Measurements from ENCODE around the gene RUNX1. TPM values are rescaled to one million over a fixed set of nuclear protein-coding genes. Genes with fewer than 3 reads are reported as not detected.
A peak's percentile ranks its signal among the peaks of the same experiment; 100 is the strongest.

Gene RUNX1
- polyA plus RNA-seq, 1 of the 3 experiments (the other 2 are of a cell fraction), result 17.1 TPM

GRCh38 chr21:34919406-34919805 is 129.7 kb downstream of the RUNX1 start:
- ChIA-PET POLR2A (no interaction called here), CTCF (interaction anchor here (1.8 kb wide), 1 partner anchor 174 kb away, joined by 6 read pairs; no protein-coding TSS in a partner anchor)

GRCh38 chr21:34916446-34916845 is 132.7 kb downstream of the RUNX1 start:
- Histone ChIP-seq H3K9me3 (no peaks in the 10 kb centered on the region), H3F3A (replicated peaks; ENCODE audit: insufficient read depth) (peaks cover 4% of the 10 kb centered on the region), H3K27me3 (ENCODE audit: insufficient read depth) (no peaks in the 10 kb centered on the region), H3K79me2 (ENCODE audit: insufficient read depth) (no peaks in the 10 kb centered on the region), H3K36me3 (replicated peaks in 1 of 2; ENCODE audit: control insufficient read depth in 1 of 2, insufficient read depth in 2 of 2, low read length in 1 of 2) (no peaks in the 10 kb centered on the region), H3K9me2 (no peaks in the 10 kb centered on the region), H3K4me1 (ENCODE audit: control insufficient read depth in 1 of 2, insufficient read depth in 2 of 2, low read depth in 1 of 2, low read length in 1 of 2) (peaks cover 3 to 5% of the 10 kb centered on the region in 2 experiments; a peak in 2 of 4 replicates), H3K9ac (no peak overlapping the region), H4K20me1 (ENCODE audit: insufficient read depth) (no peaks in the 10 kb centered on the region), H3K27ac (ENCODE audit: low read depth in 2 of 2, low read length in 1 of 2) (peak overlapping the region in 1 of 2 experiments; percentile 31; a peak in 1 of 4 replicates), H2AFZ (ENCODE audit: low read depth) (no peak overlapping the region), H3K4me2 (peak overlapping the region; percentile 13; the same call in 1 of the 2 replicates), H3K4me3 (ENCODE audit: low read depth in 2 of 2, low read length in 1 of 2) (no peak overlapping the region)
- POLR2A ChIA-PET, result no interaction called here
- CTCF ChIA-PET, result no interaction called here
- WGBS (ENCODE audit: low lambda C conversion rate), result 69% methylated on average over 7 of the region's 7 CpGs
- TF ChIP-seq GABPA (IDR thresholded peaks at IDR 0.05; ENCODE audit: low read depth) (no peak), SIN3A (IDR thresholded peaks at IDR 0.05; ENCODE audit: borderline replicate concordance, low read depth, low read length) (no peak), FOXJ3 (CRISPR knock-in tag; IDR thresholded peaks at IDR 0.05) (no peak), USF1 (IDR thresholded peaks at IDR 0.05; ENCODE audit: borderline replicate concordance, low read depth) (no peak), RAD21 (IDR thresholded peaks at IDR 0.05; ENCODE audit: low read length) (no peak), RXRA (IDR thresholded peaks at IDR 0.05; ENCODE audit: borderline replicate concordance, low read depth) (no peak), SMC3 (IDR thresholded peaks at IDR 0.05; ENCODE audit: low read depth, low read length) (no peak), NFIC (IDR thresholded peaks at IDR 0.05; ENCODE audit: borderline replicate concordance) (no peak)
- DNase-seq, result no peak

More at GRCh38 chr21:34919406-34919805, 129.7 kb downstream of the RUNX1 start:
- no peak overlapping the region for H3K4me3 ChIP-seq (ENCODE audit: low read depth in 2 of 2, low read length in 1 of 2)
- TF ChIP-seq ELF1 (IDR thresholded peaks at IDR 0.05), result no peak
- TF ChIP-seq MXI1 (IDR thresholded peaks at IDR 0.05; ENCODE audit: low read depth, low read length), result no peak
- no peak for TF ChIP-seq POLR2AphosphoS5 (IDR thresholded peaks at IDR 0.05; ENCODE audit: low read depth, low read length)
- TF ChIP-seq NFIC (IDR thresholded peaks at IDR 0.05; ENCODE audit: borderline replicate concordance), result no peak
- no peak for TF ChIP-seq NRF1 (IDR thresholded peaks at IDR 0.05; ENCODE audit: low read depth, low read length)
- no peak for TF ChIP-seq TCF12 (IDR thresholded peaks at IDR 0.05)
- TF ChIP-seq EP300 (IDR thresholded peaks at IDR 0.05; ENCODE audit: borderline replicate concordance in 1 of 2, low read depth in 1 of 2, low read length in 1 of 2), result no peak
- TF ChIP-seq FOXM1 (IDR thresholded peaks at IDR 0.05; ENCODE audit: low read depth), result no peak
- TF ChIP-seq SIN3A (IDR thresholded peaks at IDR 0.05; ENCODE audit: borderline replicate concordance, low read depth, low read length), result no peak
- no peak for TF ChIP-seq EZH2phosphoT487 (IDR thresholded peaks at IDR 0.05; ENCODE audit: borderline replicate concordance, low read depth)
- no peak for TF ChIP-seq CHD2 (IDR thresholded peaks at IDR 0.05; ENCODE audit: low read length, partially characterized antibody)
- no peak for TF ChIP-seq MAX (IDR thresholded peaks at IDR 0.05; ENCODE audit: low read depth)
- H3F3A ChIP-seq (replicated peaks; ENCODE audit: insufficient read depth), result peaks cover 4% of the 10 kb centered on the region
- H3K9me2 ChIP-seq, result no peaks in the 10 kb centered on the region
- no peak for DNase-seq
- H4K20me1 ChIP-seq (ENCODE audit: insufficient read depth), result no peaks in the 10 kb centered on the region
- H3K36me3 ChIP-seq (replicated peaks in 1 of 2; ENCODE audit: control insufficient read depth in 1 of 2, insufficient read depth in 2 of 2, low read length in 1 of 2), result no peaks in the 10 kb centered on the region
- H3K4me2 ChIP-seq, result no peak overlapping the region
- no peak overlapping the region for H3K27ac ChIP-seq (ENCODE audit: low read depth in 2 of 2, low read length in 1 of 2)
- H3K9ac ChIP-seq, result no peak overlapping the region
- no peaks in the 10 kb centered on the region for H3K27me3 ChIP-seq (ENCODE audit: insufficient read depth)
- no peak overlapping the region for H2AFZ ChIP-seq (ENCODE audit: low read depth)
- H3K79me2 ChIP-seq (ENCODE audit: insufficient read depth), result no peaks in the 10 kb centered on the region
- WGBS (ENCODE audit: low lambda C conversion rate), result 68% methylated on average over 6 of the region's 6 CpGs
- H3K4me1 ChIP-seq (ENCODE audit: control insufficient read depth in 1 of 2, insufficient read depth in 2 of 2, low read depth in 1 of 2, low read length in 1 of 2), result peaks cover 0 to 5% of the 10 kb centered on the region in 2 experiments; a peak in 1 of 4 replicates
- H3K9me3 ChIP-seq, result no peaks in the 10 kb centered on the region
